GM12864 (cell line): Measurements from ENCODE around the gene PANX3.

Source experiments
- DNase-seq: peaks from one replicate; pipeline ENCODE4 v3.0.0-alpha.2; 2011; ENCODE audit warnings: low read depth
- H3K4me3 ChIP-seq: 2 replicates; pipeline ENCODE4 v1.5.1; 2011; ENCODE audit warnings: mild to moderate bottlenecking, low read depth, low read length, control low read depth
- CTCF ChIP-seq: IDR thresholded peaks from 2 replicates; pipeline ENCODE4 v1.5.1; 2011; ENCODE audit warnings: low read depth, mild to moderate bottlenecking, moderate library complexity, low read length, control low read depth, inconsistent platforms; ENCODE audit errors: missing control alignments

Gene PANX3

DNA sequence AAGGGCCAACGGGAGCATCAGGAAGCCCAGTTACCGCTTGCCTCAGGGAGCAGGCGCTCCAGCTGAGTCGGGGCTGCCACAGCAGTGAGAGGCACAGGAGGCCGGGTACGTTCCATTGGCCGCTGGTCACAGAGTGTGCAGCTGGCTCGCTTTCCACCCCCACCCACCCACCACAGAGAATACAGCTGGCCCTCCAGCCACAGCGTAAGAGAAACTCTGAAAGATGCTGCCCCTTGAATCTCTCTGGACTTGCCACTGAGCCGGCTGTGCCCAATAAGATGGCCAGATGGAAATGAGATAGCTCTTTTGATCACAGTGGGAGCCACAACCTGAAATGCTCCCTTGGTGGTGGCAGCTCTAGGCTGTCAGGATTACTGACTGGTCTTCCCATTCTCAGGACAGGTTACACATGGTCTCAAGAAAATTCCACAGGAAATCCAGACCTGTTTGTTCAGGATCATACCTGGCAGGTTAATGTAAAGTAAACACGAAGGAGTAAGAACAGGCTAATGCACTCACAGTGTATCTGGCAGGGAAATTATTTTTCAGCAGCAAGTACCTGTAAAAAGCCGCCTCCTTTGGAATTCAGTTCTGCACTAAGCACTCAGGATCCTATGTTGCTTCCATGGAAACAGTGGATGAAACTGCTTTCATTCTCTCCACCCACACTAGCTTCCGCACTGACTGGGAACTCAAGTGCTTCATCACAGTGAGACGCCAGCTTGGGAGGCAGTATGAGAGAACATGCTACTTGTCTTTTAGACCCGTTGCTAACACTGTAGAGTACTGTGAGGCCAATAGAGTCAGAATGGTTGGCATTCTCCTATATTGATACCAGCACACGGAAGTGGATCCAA is 45.8 kb downstream of the PANX3 start:
- DNase-seq, result no peak
- no peak overlapping the region for H3K4me3 ChIP-seq
- TF ChIP-seq CTCF, result no peak

DNA sequence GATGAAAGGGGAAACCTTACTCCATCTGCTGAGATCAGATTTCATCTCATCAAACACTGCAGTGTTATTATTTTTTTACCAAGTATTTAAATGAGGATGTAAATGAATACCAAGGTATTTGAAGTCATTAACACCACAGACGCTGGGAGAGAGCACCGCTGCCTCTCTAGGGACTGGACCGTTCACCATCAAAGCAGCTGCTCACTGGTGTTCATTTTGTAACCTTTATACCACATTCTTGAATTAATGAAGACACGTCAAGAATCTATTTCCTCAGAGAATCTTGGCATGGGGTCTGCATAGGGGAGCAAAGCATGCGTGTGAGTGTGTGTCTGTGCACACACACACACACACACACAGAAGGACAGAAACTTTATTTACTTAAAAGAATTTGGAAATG is 46.7 kb downstream of the PANX3 start:
- H3K4me3 ChIP-seq, result no peak overlapping the region
- no peak for DNase-seq
- TF ChIP-seq CTCF, result no peak

DNA sequence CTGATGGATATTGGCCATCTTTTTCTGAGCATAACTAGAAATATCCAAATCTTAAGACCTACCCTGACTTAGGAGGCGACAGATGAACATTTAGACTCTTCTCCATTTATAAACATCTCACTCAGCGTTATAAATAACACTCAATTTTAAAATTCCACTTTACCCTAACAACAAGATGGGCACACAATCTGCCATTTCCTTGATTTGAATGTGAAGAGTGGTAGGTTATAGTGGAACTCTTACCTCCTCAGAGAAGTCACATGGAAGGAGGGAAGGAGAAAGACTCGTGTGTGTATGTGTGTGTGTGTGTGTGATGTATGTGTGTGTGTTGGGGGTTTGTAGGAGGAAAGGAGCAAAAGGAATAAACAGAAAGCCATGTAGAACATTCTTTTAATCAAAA is 47.3 kb downstream of the PANX3 start:
- no peak for TF ChIP-seq CTCF
- no peak overlapping the region for H3K4me3 ChIP-seq
- DNase-seq, result no peak

- TF ChIP-seq CTCF, result no peak
- H3K4me3 ChIP-seq, result no peak overlapping the region
Measured at GRCh38 chr11:124658986-124659385, 47.8 kb downstream of the PANX3 start.

DNA sequence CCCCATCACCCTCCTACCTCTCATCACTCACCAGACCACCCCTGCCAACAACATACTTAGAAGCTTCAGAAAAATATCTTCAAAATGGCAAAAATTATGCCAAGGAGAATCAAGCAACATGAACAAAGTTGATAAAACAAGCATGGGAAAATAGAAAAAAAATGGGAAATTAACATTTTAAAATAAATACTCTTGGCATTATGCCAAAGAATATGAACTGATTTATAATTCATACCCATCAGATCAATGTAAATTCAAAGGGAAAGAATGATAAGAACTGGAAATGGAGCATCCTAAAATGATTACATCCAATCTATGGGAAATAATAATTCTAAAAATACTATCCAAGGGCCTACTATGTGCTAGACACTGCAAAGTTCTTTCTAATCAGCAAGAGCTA is 50.3 kb downstream of the PANX3 start:
- DNase-seq, result no peak
- no peak for TF ChIP-seq CTCF
- no peak overlapping the region for H3K4me3 ChIP-seq

More at GRCh38 chr11:124658986-124659385, 47.8 kb downstream of the PANX3 start:
- DNase-seq, result no peak

- no peak overlapping the region for H3K4me3 ChIP-seq
- no peak for TF ChIP-seq CTCF
- DNase-seq, result no peak
Measured at GRCh38 chr11:124662106-124662505, 50.9 kb downstream of the PANX3 start.

DNA sequence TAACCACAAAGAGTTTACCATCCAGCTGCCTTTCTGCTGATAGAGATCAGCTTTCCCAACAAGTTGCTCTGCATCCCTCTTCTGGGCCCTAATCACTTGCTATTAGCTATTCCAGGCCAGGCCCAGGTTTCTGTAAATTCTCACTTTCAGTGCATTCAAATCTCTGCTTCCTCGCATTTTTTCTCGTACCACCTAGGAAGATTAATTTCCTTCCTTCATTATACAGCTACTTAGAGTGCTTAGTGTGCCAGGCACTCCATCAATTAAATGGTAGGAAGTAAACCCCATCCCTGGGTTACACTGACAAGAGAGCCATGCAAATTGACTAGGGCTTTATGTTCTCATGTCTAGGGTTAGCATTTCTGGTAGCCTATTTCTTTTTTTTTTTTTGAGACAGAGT is 52.6 kb downstream of the PANX3 start:
- no peak for DNase-seq
- no peak for TF ChIP-seq CTCF
- H3K4me3 ChIP-seq, result no peak overlapping the region
